Adipose tissue (tissue), 3 donors: ENCODE results near the gene GNG12. TPM values are rescaled to one million over a fixed set of nuclear protein-coding genes. Genes with fewer than 3 reads are reported as not detected.

Experiments used
- H3K27ac ChIP-seq: one replicate; pipeline ENCODE4 v1.5.1; 2013; ENCODE audit warnings: low read depth, low read length
- WGBS, 3 donors: extraction: QIAGEN DNeasy Blood & Tissue Kit; methylation state at CpG; one replicate each; pipeline ENCODE4 v1.1.7; 2013; 5-methylcytosine and 5-hydroxymethylcytosine counted together
- polyA plus RNA-seq, 3 donors: library from polyadenylated mRNA; stranded (reverse); fragments of 200-250 nt; gene quantifications; one replicate each; pipeline ENCODE4 v1.2.3, GENCODE V29; 2013
- donor health status: healthy with polysubstance abuse.
- donor health status: Bipolar disorder and iron deficiency.
- donor health status: healthy.

Gene GNG12
- polyA plus RNA-seq, 3 donors, result 14.7 to 66.0 (median 46.3) TPM

- H3K27ac ChIP-seq, result no peak overlapping the region
- WGBS, 3 donors, result 88 to 96% (median 95%) methylated on average over 2 of the region's 2 CpGs
Observed at GRCh38 chr1:67729872-67730271, 103.4 kb downstream of the GNG12 start.

- no peak overlapping the region for H3K27ac ChIP-seq
Observed at GRCh38 chr1:67726224-67726623, 107.0 kb downstream of the GNG12 start.

- no peak overlapping the region for H3K27ac ChIP-seq
- WGBS, 3 donors, result 53 to 60% (median 59%) methylated on average over 3 of the region's 3 CpGs
Observed at GRCh38 chr1:67724928-67725560, 108.2 kb downstream of the GNG12 start.

- 34 to 51% (median 46%) methylated on average over 2 of the region's 2 CpGs for WGBS, 3 donors
- no peak overlapping the region for H3K27ac ChIP-seq
Observed at GRCh38 chr1:67723620-67724019, 109.6 kb downstream of the GNG12 start.

GRCh38 chr1:67723126-67723525, 110.1 kb downstream of the GNG12 start:
- peak overlapping the region; percentile 51 for H3K27ac ChIP-seq
- 59 to 75% (median 63%) methylated on average over 1 of the region's 1 CpG for WGBS, 3 donors

- no peak overlapping the region for H3K27ac ChIP-seq
- WGBS, 3 donors, result 72 to 87% (median 84%) methylated on average over 4 of the region's 4 CpGs
Observed at GRCh38 chr1:67722292-67722944, 110.8 kb downstream of the GNG12 start.

GRCh38 chr1:67721650-67722291, 111.5 kb downstream of the GNG12 start:
- H3K27ac ChIP-seq, result no peak overlapping the region

GRCh38 chr1:67721112-67721511, 112.2 kb downstream of the GNG12 start:
- 93 to 97% (median 95%) methylated on average over 4 of the region's 4 CpGs for WGBS, 3 donors
- no peak overlapping the region for H3K27ac ChIP-seq

More at GRCh38 chr1:67721650-67722291, 111.5 kb downstream of the GNG12 start:
- WGBS, 3 donors, result 75 to 92% (median 86%) methylated on average over 2 of the region's 2 CpGs

- 73 to 89% (median 79%) methylated on average over 6 of the region's 6 CpGs for WGBS, 3 donors
Observed at GRCh38 chr1:67719329-67720196, 113.7 kb downstream of the GNG12 start.

GRCh38 chr1:67717876-67718275, 115.4 kb downstream of the GNG12 start:
- WGBS, 3 donors, result 86 to 95% (median 90%) methylated on average over 4 of the region's 4 CpGs
- no peak overlapping the region for H3K27ac ChIP-seq

More at GRCh38 chr1:67719329-67720196, 113.7 kb downstream of the GNG12 start:
- H3K27ac ChIP-seq, result no peak overlapping the region

GRCh38 chr1:67716800-67717199, 116.5 kb downstream of the GNG12 start:
- WGBS, 3 donors, result 58 to 65% (median 63%) methylated on average over 4 of the region's 4 CpGs
- no peak overlapping the region for H3K27ac ChIP-seq

- 82 to 91% (median 91%) methylated on average over 2 of the region's 2 CpGs for WGBS, 3 donors
- no peak overlapping the region for H3K27ac ChIP-seq
Observed at GRCh38 chr1:67715819-67716218, 117.4 kb downstream of the GNG12 start.

GRCh38 chr1:67713057-67713846, 120.0 kb downstream of the GNG12 start:
- whole genome bisulfite sequencing, 3 donors, result 76 to 80% (median 79%) methylated on average over 6 of the region's 6 CpGs
- no peak overlapping the region for H3K27ac ChIP-seq

GRCh38 chr1:67711855-67712212, 121.4 kb downstream of the GNG12 start:
- H3K27ac ChIP-seq, result no peak overlapping the region
- 24 to 50% (median 48%) methylated on average over 2 of the region's 2 CpGs for WGBS, 3 donors

- 48 to 71% (median 64%) methylated on average over 7 of the region's 7 CpGs for WGBS, 3 donors
- no peak overlapping the region for H3K27ac ChIP-seq
Observed at GRCh38 chr1:67711158-67711854, 122.0 kb downstream of the GNG12 start.

GRCh38 chr1:67710417-67710816, 122.8 kb downstream of the GNG12 start:
- 43 to 61% (median 58%) methylated on average over 5 of the region's 5 CpGs for WGBS, 3 donors

GRCh38 chr1:67708606-67709005, 124.7 kb downstream of the GNG12 start:
- 96 to 97% (median 96%) methylated on average over 8 of the region's 8 CpGs for WGBS, 3 donors

More at GRCh38 chr1:67710417-67710816, 122.8 kb downstream of the GNG12 start:
- H3K27ac ChIP-seq, result no peak overlapping the region

More at GRCh38 chr1:67708606-67709005, 124.7 kb downstream of the GNG12 start:
- no peak overlapping the region for H3K27ac ChIP-seq
